HepG2 (cell line): ENCODE measurements around the gene HAO2. TPM values are rescaled to one million over a fixed set of nuclear protein-coding genes. Genes with fewer than 3 reads are reported as not detected.

Source experiments
- AKAP8 ChIP-seq: sonication (generic); formaldehyde crosslinking; IDR thresholded peaks from 2 replicates; pipeline ENCODE4 v1.5.1; 2020; ENCODE audit warnings: mild to moderate bottlenecking, missing genetic modification reagents
- DMTF1 ChIP-seq: sonication (generic); formaldehyde crosslinking; IDR thresholded peaks from 2 replicates; pipeline ENCODE4 v1.4.0; 2020; ENCODE audit warnings: mild to moderate bottlenecking, missing genetic modification reagents
- ELK4 ChIP-seq: sonication (generic); formaldehyde crosslinking; IDR thresholded peaks from 2 replicates; pipeline ENCODE4 v1.9.0; 2021; ENCODE audit warnings: missing genetic modification reagents, borderline replicate concordance
- HIVEP1 ChIP-seq: sonication (generic); formaldehyde crosslinking; IDR thresholded peaks from 2 replicates; pipeline ENCODE4 v1.4.0; 2020; ENCODE audit warnings: mild to moderate bottlenecking, missing genetic modification reagents
- MED13 ChIP-seq: sonication (generic); formaldehyde crosslinking; IDR thresholded peaks from 2 replicates; pipeline ENCODE4 v1.5.0; 2020; ENCODE audit warnings: missing genetic modification reagents
- MTF2 ChIP-seq: sonication (generic); formaldehyde crosslinking; IDR thresholded peaks from 2 replicates; pipeline ENCODE4 v1.5.0; 2020; ENCODE audit warnings: missing genetic modification reagents, borderline replicate concordance
- NAIF1 ChIP-seq: sonication (generic); formaldehyde crosslinking; IDR thresholded peaks from 2 replicates; pipeline ENCODE4 v1.5.0; 2020; ENCODE audit warnings: mild to moderate bottlenecking, missing genetic modification reagents, borderline replicate concordance
- NFIC ChIP-seq: IDR thresholded peaks from 2 replicates; pipeline ENCODE4 v1.6.1; 2012; ENCODE audit warnings: mild to moderate bottlenecking, low read length, inconsistent platforms
- RBM22 ChIP-seq: fragments of 200-400 bp; formaldehyde crosslinking; optimal IDR thresholded peaks from 2 replicates; pipeline ENCODE3; 2017; ENCODE audit warnings: mild to moderate bottlenecking, low read length, moderate library complexity
- RNF219 ChIP-seq: sonication (generic); formaldehyde crosslinking; IDR thresholded peaks from 2 replicates; pipeline ENCODE4 v1.5.0; 2020; ENCODE audit warnings: mild to moderate bottlenecking, missing genetic modification reagents
- SALL1 ChIP-seq: sonication (generic); formaldehyde crosslinking; IDR thresholded peaks from 2 replicates; pipeline ENCODE4 v1.8.0; 2022; ENCODE audit warnings: mild to moderate bottlenecking, missing genetic modification reagents
- SSRP1 ChIP-seq: IDR thresholded peaks from 2 replicates; pipeline ENCODE4 v1.6.1; 2016; ENCODE audit warnings: control low read depth
- TBX3 ChIP-seq: fragments of 450-650 bp; IDR thresholded peaks from 2 replicates; pipeline ENCODE4 v1.6.1; 2017; ENCODE audit warnings: antibody characterized with exemption, mild to moderate bottlenecking, inconsistent platforms, borderline replicate concordance
- TERF1 ChIP-seq: sonication (generic); formaldehyde crosslinking; IDR thresholded peaks from 2 replicates; pipeline ENCODE4 v1.8.0; 2022; ENCODE audit warnings: mild to moderate bottlenecking, missing genetic modification reagents, moderate library complexity
- YY1 ChIP-seq: IDR thresholded peaks from 2 replicates; pipeline ENCODE4 v1.6.1; 2011; ENCODE audit warnings: low read length, low read depth, moderate library complexity, mild to moderate bottlenecking; ENCODE audit not compliant: insufficient read depth, insufficient replicate concordance
- ZEB1 ChIP-seq: IDR thresholded peaks from 2 replicates; pipeline ENCODE4 v1.6.1; 2012; ENCODE audit warnings: mild to moderate bottlenecking, low read depth, inconsistent platforms; ENCODE audit not compliant: insufficient replicate concordance
- ZFP1 ChIP-seq: IDR thresholded peaks from 2 replicates; pipeline ENCODE4 v1.6.1; 2016
- ZNF225 ChIP-seq: sonication (generic); formaldehyde crosslinking; IDR thresholded peaks from 2 replicates; pipeline ENCODE4 v1.4.0; 2020; ENCODE audit warnings: mild to moderate bottlenecking, missing genetic modification reagents
- ZNF263 ChIP-seq: sonication (generic); formaldehyde crosslinking; IDR thresholded peaks from 2 replicates; pipeline ENCODE4 v1.4.0; 2020; ENCODE audit warnings: missing genetic modification reagents
- ZNF501 ChIP-seq: sonication (generic); formaldehyde crosslinking; IDR thresholded peaks from 2 replicates; pipeline ENCODE4 v1.5.1; 2020; ENCODE audit warnings: mild to moderate bottlenecking, moderate library complexity, missing genetic modification reagents
- ZNF704 ChIP-seq: sonication (generic); formaldehyde crosslinking; IDR thresholded peaks from 2 replicates; pipeline ENCODE4 v1.8.1; 2023; ENCODE audit warnings: mild to moderate bottlenecking, inconsistent platforms, moderate library complexity, missing genetic modification reagents, borderline replicate concordance
- ZNF749 ChIP-seq: sonication (generic); formaldehyde crosslinking; IDR thresholded peaks from 2 replicates; pipeline ENCODE4 v1.8.0; 2022; ENCODE audit warnings: mild to moderate bottlenecking, missing genetic modification reagents, moderate library complexity, borderline replicate concordance
- polyA plus RNA-seq, 8 experiments: library from polyadenylated mRNA; depleted of rRNA in 3 of 8; stranded (reverse) in 7 of 8; unstranded in 1 of 8; fragments of >200 nt; fragmentation: Illumina TruSeq in 4 of 8; extraction: Trizol in 4 of 8; gene quantifications; 2 replicates each; pipeline versions ENCODE4 v1.2.1 to v1.2.3, GENCODE V29; 2011 to 2016; ENCODE audit warnings: low read depth in 4 of 8, missing spikeins in 1 of 8, mixed read lengths in 1 of 8; ENCODE audit not compliant: insufficient read depth in 1 of 8
- total RNA-seq, 5 experiments: library from RNA; depleted of rRNA; stranded (reverse); fragments of >200 nt; fragmentation: Illumina TruSeq; extraction: Trizol; gene quantifications; 2 replicates each; pipeline ENCODE4 v1.2.3, GENCODE V29; 2016; ENCODE audit warnings: low read depth in 1 of 5

Gene HAO2
- total and polyA plus RNA-seq, 2 of the 13 experiments (the other 11 are each of a cell fraction or from before 2014, with no cell fraction given), result 0.05 to 0.09 TPM

- no peak for TF ChIP-seq NFIC
- no peak for TF ChIP-seq ZNF704 (CRISPR knock-in tag)
- no peak for TF ChIP-seq RBM22
- no peak for TF ChIP-seq SSRP1 (CRISPR knock-in tag)
- TF ChIP-seq YY1, result no peak
- peak; percentile 62; the same call in 1 of the 2 replicates for TF ChIP-seq ZNF225
- TF ChIP-seq ELK4 (CRISPR knock-in tag), result no peak
- TF ChIP-seq ZNF501 (CRISPR knock-in tag), result 0 out of 2 replicates have a peak, but pooled peaks have one; percentile 17
- no peak for TF ChIP-seq ZFP1 (CRISPR knock-in tag)
- TF ChIP-seq AKAP8 (CRISPR knock-in tag), result peak; percentile 29; the same call in 1 of the 2 replicates
- no peak for TF ChIP-seq DMTF1 (CRISPR knock-in tag)
- TF ChIP-seq NAIF1 (CRISPR knock-in tag), result no peak
- TF ChIP-seq SALL1, result peak; percentile 65
- TF ChIP-seq ZNF749, result no peak
- no peak for TF ChIP-seq RNF219
- TF ChIP-seq MTF2 (CRISPR knock-in tag), result no peak
- no peak for TF ChIP-seq ZEB1
- TF ChIP-seq HIVEP1 (CRISPR knock-in tag), result peak; percentile 66
- peak; percentile 17; the same call in 1 of the 2 replicates for TF ChIP-seq TBX3
- 0 out of 2 replicates have a peak, but pooled peaks have one; percentile 44 for TF ChIP-seq ZNF263
- TF ChIP-seq TERF1 (CRISPR knock-in tag), result no peak
- TF ChIP-seq MED13 (CRISPR knock-in tag), result no peak
Observed at GRCh38 chr1:119327450-119328155, 41.0 kb upstream of the HAO2 start (continued).
